Lower leg skin (tissue), 3 donors: ENCODE data around the gene FKBP1A.

Source experiments
- POLR2A ChIP-seq, 2 donors: fragments of 450-650 bp; IDR thresholded peaks; one replicate each; pipeline ENCODE4 v1.6.1; 2016 to 2017; ENCODE audit warnings: antibody characterized with exemption in 2 of 2, mild to moderate bottlenecking in 1 of 2, moderate library complexity in 1 of 2
- TF ChIP-seq, protein P1 (sequence below), 3 donors: fragments of 450-650 bp; IDR thresholded peaks; one replicate each; pipeline ENCODE4 v1.5.1; 2016; ENCODE audit warnings: antibody characterized with exemption in 3 of 3, mild to moderate bottlenecking in 3 of 3, moderate library complexity in 2 of 3

DNA sequence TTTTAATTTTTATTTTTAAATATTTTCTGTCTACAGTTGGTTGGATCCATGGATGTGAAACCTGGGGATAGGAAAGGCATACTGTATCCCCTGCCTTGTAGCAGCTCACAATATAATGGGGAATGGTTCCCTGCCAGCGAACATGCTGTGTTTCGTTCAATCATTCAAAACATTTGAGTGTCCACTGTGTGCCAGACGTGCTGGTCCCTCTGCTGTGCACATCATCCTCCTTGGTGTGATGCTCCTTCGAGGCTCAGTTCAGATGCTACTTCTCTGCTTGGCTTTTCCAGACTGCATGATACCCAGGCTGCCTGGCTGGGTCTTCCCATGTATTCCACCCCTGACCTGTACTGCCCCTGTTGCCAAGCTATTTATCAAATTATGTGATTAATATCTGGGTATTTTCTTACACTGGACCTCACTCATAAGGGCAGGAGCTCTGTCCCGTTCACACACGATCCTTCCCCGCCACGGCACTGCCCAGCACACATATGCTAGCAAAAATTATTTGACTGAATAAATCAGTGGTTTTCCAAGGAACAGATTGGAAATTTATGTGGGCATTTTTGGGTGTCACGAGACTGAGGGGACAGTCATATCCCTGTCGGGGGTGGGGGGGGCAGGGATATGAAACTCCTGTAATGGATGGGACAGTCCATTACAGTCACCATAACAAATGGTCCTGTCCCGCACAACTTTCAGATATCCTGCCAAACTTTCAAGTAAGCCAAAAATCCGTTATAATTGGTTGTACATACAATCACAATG lies 68.8 kb downstream of the FKBP1A start:
- TF ChIP-seq, protein P1, sequence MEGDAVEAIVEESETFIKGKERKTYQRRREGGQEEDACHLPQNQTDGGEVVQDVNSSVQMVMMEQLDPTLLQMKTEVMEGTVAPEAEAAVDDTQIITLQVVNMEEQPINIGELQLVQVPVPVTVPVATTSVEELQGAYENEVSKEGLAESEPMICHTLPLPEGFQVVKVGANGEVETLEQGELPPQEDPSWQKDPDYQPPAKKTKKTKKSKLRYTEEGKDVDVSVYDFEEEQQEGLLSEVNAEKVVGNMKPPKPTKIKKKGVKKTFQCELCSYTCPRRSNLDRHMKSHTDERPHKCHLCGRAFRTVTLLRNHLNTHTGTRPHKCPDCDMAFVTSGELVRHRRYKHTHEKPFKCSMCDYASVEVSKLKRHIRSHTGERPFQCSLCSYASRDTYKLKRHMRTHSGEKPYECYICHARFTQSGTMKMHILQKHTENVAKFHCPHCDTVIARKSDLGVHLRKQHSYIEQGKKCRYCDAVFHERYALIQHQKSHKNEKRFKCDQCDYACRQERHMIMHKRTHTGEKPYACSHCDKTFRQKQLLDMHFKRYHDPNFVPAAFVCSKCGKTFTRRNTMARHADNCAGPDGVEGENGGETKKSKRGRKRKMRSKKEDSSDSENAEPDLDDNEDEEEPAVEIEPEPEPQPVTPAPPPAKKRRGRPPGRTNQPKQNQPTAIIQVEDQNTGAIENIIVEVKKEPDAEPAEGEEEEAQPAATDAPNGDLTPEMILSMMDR (IDR thresholded peaks at IDR 0.05), result no peak
- TF ChIP-seq POLR2A (IDR thresholded peaks at IDR 0.05), result no peak
